HepG2 (cell line): ENCODE measurements around the gene GSG1. TPM values are rescaled to one million over a fixed set of nuclear protein-coding genes. Genes with fewer than 3 reads are reported as not detected.

Experiments used
- ATAC-seq: fragments of 200-7000 bp; cut with Tn5 transposase; 3 replicates; pipeline ENCODE4 v1.9.1; 2020; ENCODE audit warnings: mild to moderate bottlenecking, moderate library complexity
- BruUV-seq: library from RNA; stranded (reverse); fragments of 400-500 nt; replicated peaks from 2 replicates; lab custom pipeline; 2021; lab: Mats Ljungman, UMichigan
- CTCF ChIA-PET: fragments of 300-600 bp; formaldehyde crosslinking; extraction: SDS; loops from one replicate; lab custom pipeline; 2021; ENCODE audit warnings: low total read pairs, inconsistent platforms, low intra/inter-chr PET ratio; lab: Yijun Ruan, JAX
- POLR2A ChIA-PET: fragments of 350-600 bp; sonication (Branson Sonifier 250); formaldehyde crosslinking; loops from one replicate; lab custom pipeline; 2020; ENCODE audit warnings: antibody characterized with exemption, inconsistent platforms; lab: Yijun Ruan, JAX
- DNase-seq: peaks from one replicate; pipeline ENCODE4 v3.0.0-alpha.2; 2015; ENCODE audit warnings: low spot score
- FAIRE-seq: peaks from 3 replicates; lab custom pipeline; 2011; peaks lifted over from hg19 to GRCh38; lab: Jason Lieb, UNC
- H2AFZ ChIP-seq: one replicate; pipeline ENCODE4 v1.6.1; 2011; ENCODE audit warnings: low read length, inconsistent platforms
- H3K27ac ChIP-seq: fragments of 300-600 bp; 3 replicates; pipeline ENCODE4 v1.8.0; 2011; ENCODE audit warnings: mixed run types, mild to moderate bottlenecking, mixed read lengths, low read length, inconsistent platforms; ENCODE audit not compliant: insufficient read depth; ENCODE audit errors: extremely low read length
- H3K27me3 ChIP-seq, 2 experiments: fragments of 200-600 bp in 1 of 2; 2 replicates in 1 of 2; 3 replicates in 1 of 2; pipeline versions ENCODE4 v1.6.0 to v1.8.0; 2011; ENCODE audit warnings: low read length in 2 of 2, mild to moderate bottlenecking in 2 of 2, moderate library complexity in 2 of 2, inconsistent platforms in 1 of 2; ENCODE audit not compliant: insufficient read depth in 2 of 2, control insufficient read depth in 1 of 2
- H3K36me3 ChIP-seq, 2 experiments: fragments of 200-600 bp in 1 of 2; replicated peaks in 1 of 2; 2 replicates in 1 of 2; 3 replicates in 1 of 2; pipeline versions ENCODE4 v1.5.1 to v1.8.0; 2011; ENCODE audit warnings: low read length in 2 of 2, inconsistent platforms in 1 of 2; ENCODE audit not compliant: insufficient read depth in 2 of 2, control insufficient read depth in 1 of 2
- H3K4me1 ChIP-seq: 2 replicates; pipeline ENCODE4 v1.5.1; 2012; ENCODE audit warnings: low read length, inconsistent platforms; ENCODE audit not compliant: insufficient read depth
- H3K4me2 ChIP-seq: 2 replicates; pipeline ENCODE4 v1.6.0; 2011; ENCODE audit warnings: low read depth, low read length, inconsistent platforms
- H3K4me3 ChIP-seq, 3 experiments: fragments of 200-600 bp in 1 of 3; sonication (generic), shearing (Covaris generic) in 1 of 3; replicated peaks in 1 of 3; 2 replicates each; pipeline ENCODE4 v1.5.1; 2011 to 2016; ENCODE audit warnings: low read length in 3 of 3, inconsistent platforms in 2 of 3, low read depth in 2 of 3, mild to moderate bottlenecking in 2 of 3, control low read depth in 1 of 3, mixed read lengths in 1 of 3; ENCODE audit not compliant: insufficient read depth in 1 of 3
- H3K79me2 ChIP-seq: one replicate; pipeline ENCODE4 v1.6.1; 2011; ENCODE audit warnings: low read length, inconsistent platforms; ENCODE audit not compliant: insufficient read depth
- H3K9ac ChIP-seq: 2 replicates; pipeline ENCODE4 v1.6.0; 2011; ENCODE audit warnings: mild to moderate bottlenecking, low read depth, low read length, inconsistent platforms; ENCODE audit not compliant: insufficient read depth
- H3K9me3 ChIP-seq: 2 replicates; pipeline ENCODE4 v1.5.1; 2012; ENCODE audit warnings: mild to moderate bottlenecking, low read length
- H4K20me1 ChIP-seq: 2 replicates; pipeline ENCODE4 v1.6.0; 2011; ENCODE audit warnings: inconsistent platforms, mild to moderate bottlenecking, low read length, moderate library complexity; ENCODE audit not compliant: insufficient read depth
- ELF1 ChIP-seq: sonication (generic); formaldehyde crosslinking; IDR thresholded peaks from 2 replicates; pipeline ENCODE4 v1.4.0; 2020; ENCODE audit warnings: missing genetic modification reagents
- FOSL1 ChIP-seq: sonication (generic); formaldehyde crosslinking; IDR thresholded peaks from 2 replicates; pipeline ENCODE4 v1.9.0; 2021; ENCODE audit warnings: missing genetic modification reagents, borderline replicate concordance
- RAD51 ChIP-seq: fragments of 450-650 bp; IDR thresholded peaks from 2 replicates; pipeline ENCODE4 v1.6.1; 2016; ENCODE audit warnings: borderline replicate concordance
- SSRP1 ChIP-seq: IDR thresholded peaks from 2 replicates; pipeline ENCODE4 v1.6.1; 2016; ENCODE audit warnings: control low read depth
- ZFP62 ChIP-seq: sonication (generic); formaldehyde crosslinking; IDR thresholded peaks from 2 replicates; pipeline ENCODE4 v1.4.0; 2020; ENCODE audit warnings: missing genetic modification reagents
- ZSCAN31 ChIP-seq: sonication (generic); formaldehyde crosslinking; IDR thresholded peaks from 2 replicates; pipeline ENCODE4 v1.5.0; 2020; ENCODE audit warnings: low read depth, mild to moderate bottlenecking, missing genetic modification reagents
- WGBS: methylation state at CpG from one replicate; pipeline ENCODE4 v1.1.6; 2017; ENCODE audit warnings: low lambda C conversion rate; 5-methylcytosine and 5-hydroxymethylcytosine counted together
- in situ Hi-C: cut with HindIII; loops from 2 replicates; pipeline ENCODE4 v1.10.0; 2017; ENCODE audit warnings: low pct_unique_long_range_greater_than_20kb; ENCODE audit not compliant: extremely low pct_ligation_motif_present
- intact Hi-C: fragments of 100-400 bp; cut with micrococcal nuclease; formaldehyde crosslinking; loops from one replicate; pipeline ENCODE4 v1.10.0; 2022; ENCODE audit not compliant: unreplicated experiment
- polyA plus RNA-seq, 8 experiments: library from polyadenylated mRNA; depleted of rRNA in 3 of 8; stranded (reverse) in 7 of 8; unstranded in 1 of 8; fragments of >200 nt; fragmentation: Illumina TruSeq in 4 of 8; extraction: Trizol in 4 of 8; gene quantifications; 2 replicates each; pipeline versions ENCODE4 v1.2.1 to v1.2.3, GENCODE V29; 2011 to 2016; ENCODE audit warnings: low read depth in 4 of 8, missing spikeins in 1 of 8, mixed read lengths in 1 of 8; ENCODE audit not compliant: insufficient read depth in 1 of 8
- total RNA-seq, 5 experiments: library from RNA; depleted of rRNA; stranded (reverse); fragments of >200 nt; fragmentation: Illumina TruSeq; extraction: Trizol; gene quantifications; 2 replicates each; pipeline ENCODE4 v1.2.3, GENCODE V29; 2016; ENCODE audit warnings: low read depth in 1 of 5
- TF ChIP-seq, protein P1 (sequence below): sonication (generic); formaldehyde crosslinking; IDR thresholded peaks from 2 replicates; pipeline ENCODE4 v1.4.0; 2020; ENCODE audit warnings: missing genetic modification reagents, mild to moderate bottlenecking, borderline replicate concordance
- TF ChIP-seq, protein P2 (sequence below): sonication (generic); formaldehyde crosslinking; IDR thresholded peaks from 2 replicates; pipeline ENCODE4 v1.5.0; 2020; ENCODE audit warnings: missing genetic modification reagents
- TF ChIP-seq, protein P3 (sequence below): sonication (generic); formaldehyde crosslinking; IDR thresholded peaks from 2 replicates; pipeline ENCODE4 v1.4.0; 2020; ENCODE audit warnings: missing genetic modification reagents, borderline replicate concordance
- TF ChIP-seq, protein P4 (sequence below): sonication (generic); formaldehyde crosslinking; IDR thresholded peaks from 2 replicates; pipeline ENCODE4 v1.4.0; 2020; ENCODE audit warnings: missing genetic modification reagents
- TF ChIP-seq, protein P5 (sequence below): sonication (generic); formaldehyde crosslinking; conservative IDR thresholded peaks from 2 replicates; pipeline ENCODE4 v1.5.0; 2020; ENCODE audit warnings: missing genetic modification reagents
- TF ChIP-seq, protein P6 (sequence below): sonication (generic); formaldehyde crosslinking; IDR thresholded peaks from 2 replicates; pipeline ENCODE4 v1.8.0; 2022; ENCODE audit warnings: missing genetic modification reagents, mild to moderate bottlenecking, borderline replicate concordance
- TF ChIP-seq, protein P7 (sequence below): sonication (generic); formaldehyde crosslinking; IDR thresholded peaks from 2 replicates; pipeline ENCODE4 v1.8.0; 2022; ENCODE audit warnings: mild to moderate bottlenecking, missing genetic modification reagents, moderate library complexity

The GSG1 gene
- total and polyA plus RNA-seq, 2 of the 13 experiments (the other 11 are each of a cell fraction or from before 2014, with no cell fraction given): not detected

DNA sequence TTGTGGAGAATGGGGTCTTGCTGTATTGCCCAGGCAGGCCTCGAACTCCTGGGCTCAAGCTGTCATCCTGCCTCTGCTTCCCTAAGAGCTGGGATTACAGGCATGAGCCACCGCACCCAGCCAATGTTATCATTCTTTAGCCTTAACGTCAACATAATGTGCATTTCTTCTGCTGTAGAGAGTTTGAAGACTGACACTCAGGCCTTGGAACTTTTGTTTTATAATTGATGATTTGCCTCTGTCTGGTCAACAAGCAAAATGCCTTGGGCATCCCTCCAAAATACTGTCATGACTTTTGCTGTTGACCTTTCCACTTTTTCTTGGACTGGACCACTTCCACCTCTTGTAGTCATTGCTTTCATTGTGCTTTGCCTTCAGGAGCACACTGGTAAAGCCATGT, 30.3 kb downstream of the GSG1 start:
- ChIA-PET POLR2A (no interaction called here), CTCF (no interaction called here)
- no TSS peak for BruUV-seq
- H3K4me2 ChIP-seq: no peak overlapping the region
- H2AFZ ChIP-seq: no peak overlapping the region
- H3K27ac ChIP-seq: no peak overlapping the region
- no peaks in the 10 kb centered on the region for H3K4me1 ChIP-seq
- 91% methylated on average over 3 of the region's 3 CpGs for WGBS
- no peaks in the 10 kb centered on the region for H3K27me3 ChIP-seq
- no peaks in the 10 kb centered on the region for H3K9me3 ChIP-seq
- DNase-seq (no peak), FAIRE-seq (no peak), ATAC-seq (no peak)
- H3K4me3 ChIP-seq: no peak overlapping the region
- no peak overlapping the region for H3K9ac ChIP-seq
- no peaks in the 10 kb centered on the region for H3K79me2 ChIP-seq
- H3K36me3 ChIP-seq: peaks cover 2 to 15% of the 10 kb centered on the region in 2 experiments; a peak in 4 of 5 replicates
- in situ Hi-C loops: no loop called here
- TF ChIP-seq, protein P1, sequence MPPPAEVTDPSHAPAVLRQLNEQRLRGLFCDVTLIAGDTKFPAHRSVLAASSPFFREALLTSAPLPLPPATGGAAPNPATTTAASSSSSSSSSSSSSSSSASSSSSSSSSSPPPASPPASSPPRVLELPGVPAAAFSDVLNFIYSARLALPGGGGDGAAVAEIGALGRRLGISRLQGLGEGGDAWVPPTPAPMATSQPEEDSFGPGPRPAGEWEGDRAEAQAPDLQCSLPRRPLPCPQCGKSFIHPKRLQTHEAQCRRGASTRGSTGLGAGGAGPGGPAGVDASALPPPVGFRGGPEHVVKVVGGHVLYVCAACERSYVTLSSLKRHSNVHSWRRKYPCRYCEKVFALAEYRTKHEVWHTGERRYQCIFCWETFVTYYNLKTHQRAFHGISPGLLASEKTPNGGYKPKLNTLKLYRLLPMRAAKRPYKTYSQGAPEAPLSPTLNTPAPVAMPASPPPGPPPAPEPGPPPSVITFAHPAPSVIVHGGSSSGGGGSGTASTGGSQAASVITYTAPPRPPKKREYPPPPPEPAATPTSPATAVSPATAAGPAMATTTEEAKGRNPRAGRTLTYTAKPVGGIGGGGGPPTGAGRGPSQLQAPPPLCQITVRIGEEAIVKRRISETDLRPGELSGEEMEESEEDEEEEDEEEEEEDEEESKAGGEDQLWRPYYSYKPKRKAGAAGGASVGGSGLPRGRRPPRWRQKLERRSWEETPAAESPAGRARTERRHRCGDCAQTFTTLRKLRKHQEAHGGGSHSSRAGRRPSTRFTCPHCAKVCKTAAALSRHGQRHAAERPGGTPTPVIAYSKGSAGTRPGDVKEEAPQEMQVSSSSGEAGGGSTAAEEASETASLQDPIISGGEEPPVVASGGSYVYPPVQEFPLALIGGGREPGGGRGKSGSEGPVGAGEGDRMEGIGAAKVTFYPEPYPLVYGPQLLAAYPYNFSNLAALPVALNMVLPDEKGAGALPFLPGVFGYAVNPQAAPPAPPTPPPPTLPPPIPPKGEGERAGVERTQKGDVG (CRISPR knock-in tag): no peak
- TF ChIP-seq FOSL1 (CRISPR knock-in tag): no peak
- TF ChIP-seq, protein P2, sequence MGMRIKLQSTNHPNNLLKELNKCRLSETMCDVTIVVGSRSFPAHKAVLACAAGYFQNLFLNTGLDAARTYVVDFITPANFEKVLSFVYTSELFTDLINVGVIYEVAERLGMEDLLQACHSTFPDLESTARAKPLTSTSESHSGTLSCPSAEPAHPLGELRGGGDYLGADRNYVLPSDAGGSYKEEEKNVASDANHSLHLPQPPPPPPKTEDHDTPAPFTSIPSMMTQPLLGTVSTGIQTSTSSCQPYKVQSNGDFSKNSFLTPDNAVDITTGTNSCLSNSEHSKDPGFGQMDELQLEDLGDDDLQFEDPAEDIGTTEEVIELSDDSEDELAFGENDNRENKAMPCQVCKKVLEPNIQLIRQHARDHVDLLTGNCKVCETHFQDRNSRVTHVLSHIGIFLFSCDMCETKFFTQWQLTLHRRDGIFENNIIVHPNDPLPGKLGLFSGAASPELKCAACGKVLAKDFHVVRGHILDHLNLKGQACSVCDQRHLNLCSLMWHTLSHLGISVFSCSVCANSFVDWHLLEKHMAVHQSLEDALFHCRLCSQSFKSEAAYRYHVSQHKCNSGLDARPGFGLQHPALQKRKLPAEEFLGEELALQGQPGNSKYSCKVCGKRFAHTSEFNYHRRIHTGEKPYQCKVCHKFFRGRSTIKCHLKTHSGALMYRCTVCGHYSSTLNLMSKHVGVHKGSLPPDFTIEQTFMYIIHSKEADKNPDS (CRISPR knock-in tag): no peak
- no peak for TF ChIP-seq SSRP1 (CRISPR knock-in tag)
- TF ChIP-seq ZSCAN31 (CRISPR knock-in tag): no peak
- TF ChIP-seq ZFP62 (CRISPR knock-in tag): no peak
- TF ChIP-seq ELF1: no peak
- TF ChIP-seq, protein P3, sequence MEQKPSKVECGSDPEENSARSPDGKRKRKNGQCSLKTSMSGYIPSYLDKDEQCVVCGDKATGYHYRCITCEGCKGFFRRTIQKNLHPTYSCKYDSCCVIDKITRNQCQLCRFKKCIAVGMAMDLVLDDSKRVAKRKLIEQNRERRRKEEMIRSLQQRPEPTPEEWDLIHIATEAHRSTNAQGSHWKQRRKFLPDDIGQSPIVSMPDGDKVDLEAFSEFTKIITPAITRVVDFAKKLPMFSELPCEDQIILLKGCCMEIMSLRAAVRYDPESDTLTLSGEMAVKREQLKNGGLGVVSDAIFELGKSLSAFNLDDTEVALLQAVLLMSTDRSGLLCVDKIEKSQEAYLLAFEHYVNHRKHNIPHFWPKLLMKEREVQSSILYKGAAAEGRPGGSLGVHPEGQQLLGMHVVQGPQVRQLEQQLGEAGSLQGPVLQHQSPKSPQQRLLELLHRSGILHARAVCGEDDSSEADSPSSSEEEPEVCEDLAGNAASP (CRISPR knock-in tag): no peak
- TF ChIP-seq, protein P4, sequence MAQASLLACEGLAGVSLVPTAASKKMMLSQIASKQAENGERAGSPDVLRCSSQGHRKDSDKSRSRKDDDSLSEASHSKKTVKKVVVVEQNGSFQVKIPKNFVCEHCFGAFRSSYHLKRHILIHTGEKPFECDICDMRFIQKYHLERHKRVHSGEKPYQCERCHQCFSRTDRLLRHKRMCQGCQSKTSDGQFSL (CRISPR knock-in tag): no peak
- TF ChIP-seq, protein P5, sequence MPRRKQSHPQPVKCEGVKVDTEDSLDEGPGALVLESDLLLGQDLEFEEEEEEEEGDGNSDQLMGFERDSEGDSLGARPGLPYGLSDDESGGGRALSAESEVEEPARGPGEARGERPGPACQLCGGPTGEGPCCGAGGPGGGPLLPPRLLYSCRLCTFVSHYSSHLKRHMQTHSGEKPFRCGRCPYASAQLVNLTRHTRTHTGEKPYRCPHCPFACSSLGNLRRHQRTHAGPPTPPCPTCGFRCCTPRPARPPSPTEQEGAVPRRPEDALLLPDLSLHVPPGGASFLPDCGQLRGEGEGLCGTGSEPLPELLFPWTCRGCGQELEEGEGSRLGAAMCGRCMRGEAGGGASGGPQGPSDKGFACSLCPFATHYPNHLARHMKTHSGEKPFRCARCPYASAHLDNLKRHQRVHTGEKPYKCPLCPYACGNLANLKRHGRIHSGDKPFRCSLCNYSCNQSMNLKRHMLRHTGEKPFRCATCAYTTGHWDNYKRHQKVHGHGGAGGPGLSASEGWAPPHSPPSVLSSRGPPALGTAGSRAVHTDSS: no peak
- TF ChIP-seq, protein P6, sequence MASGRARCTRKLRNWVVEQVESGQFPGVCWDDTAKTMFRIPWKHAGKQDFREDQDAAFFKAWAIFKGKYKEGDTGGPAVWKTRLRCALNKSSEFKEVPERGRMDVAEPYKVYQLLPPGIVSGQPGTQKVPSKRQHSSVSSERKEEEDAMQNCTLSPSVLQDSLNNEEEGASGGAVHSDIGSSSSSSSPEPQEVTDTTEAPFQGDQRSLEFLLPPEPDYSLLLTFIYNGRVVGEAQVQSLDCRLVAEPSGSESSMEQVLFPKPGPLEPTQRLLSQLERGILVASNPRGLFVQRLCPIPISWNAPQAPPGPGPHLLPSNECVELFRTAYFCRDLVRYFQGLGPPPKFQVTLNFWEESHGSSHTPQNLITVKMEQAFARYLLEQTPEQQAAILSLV (CRISPR knock-in tag): no peak
- TF ChIP-seq, protein P7, sequence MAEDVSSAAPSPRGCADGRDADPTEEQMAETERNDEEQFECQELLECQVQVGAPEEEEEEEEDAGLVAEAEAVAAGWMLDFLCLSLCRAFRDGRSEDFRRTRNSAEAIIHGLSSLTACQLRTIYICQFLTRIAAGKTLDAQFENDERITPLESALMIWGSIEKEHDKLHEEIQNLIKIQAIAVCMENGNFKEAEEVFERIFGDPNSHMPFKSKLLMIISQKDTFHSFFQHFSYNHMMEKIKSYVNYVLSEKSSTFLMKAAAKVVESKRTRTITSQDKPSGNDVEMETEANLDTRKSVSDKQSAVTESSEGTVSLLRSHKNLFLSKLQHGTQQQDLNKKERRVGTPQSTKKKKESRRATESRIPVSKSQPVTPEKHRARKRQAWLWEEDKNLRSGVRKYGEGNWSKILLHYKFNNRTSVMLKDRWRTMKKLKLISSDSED: no peak
- no peak for TF ChIP-seq RAD51
- intact Hi-C loops: no loop called here
- H4K20me1 ChIP-seq: no peaks in the 10 kb centered on the region
